NCI-H2081 treated with DMSO at 0.1 percent for 48 hours (cell line): ENCODE measurements around the gene ITGA2.

Experiments used
- DNase-seq: peaks from one replicate; lab custom pipeline; 2025; lab: John Stamatoyannopoulos, UW

Gene ITGA2

GRCh38 chr5:52988335-52989024 lies 672 bp upstream of the ITGA2 start:
- no peak for DNase-seq

GRCh38 chr5:52989781-52990527 lies 802 bp downstream of the ITGA2 start:
- DNase-seq, result no peak

- DNase-seq, result no peak
These were observed 1.4 kb downstream of the ITGA2 start for GRCh38 chr5:52990528-52990925.

GRCh38 chr5:52993367-52993766 lies 4.2 kb downstream of the ITGA2 start:
- DNase-seq, result no peak

GRCh38 chr5:52994266-52994665 lies 5.1 kb downstream of the ITGA2 start:
- DNase-seq, result no peak

GRCh38 chr5:52995095-52995494 lies 5.9 kb downstream of the ITGA2 start:
- no peak for DNase-seq

GRCh38 chr5:52995914-52996313 lies 6.8 kb downstream of the ITGA2 start:
- DNase-seq, result no peak

GRCh38 chr5:52996979-52997378 lies 7.8 kb downstream of the ITGA2 start:
- DNase-seq, result no peak

GRCh38 chr5:52997424-52997823 lies 8.3 kb downstream of the ITGA2 start:
- DNase-seq, result no peak

DNA sequence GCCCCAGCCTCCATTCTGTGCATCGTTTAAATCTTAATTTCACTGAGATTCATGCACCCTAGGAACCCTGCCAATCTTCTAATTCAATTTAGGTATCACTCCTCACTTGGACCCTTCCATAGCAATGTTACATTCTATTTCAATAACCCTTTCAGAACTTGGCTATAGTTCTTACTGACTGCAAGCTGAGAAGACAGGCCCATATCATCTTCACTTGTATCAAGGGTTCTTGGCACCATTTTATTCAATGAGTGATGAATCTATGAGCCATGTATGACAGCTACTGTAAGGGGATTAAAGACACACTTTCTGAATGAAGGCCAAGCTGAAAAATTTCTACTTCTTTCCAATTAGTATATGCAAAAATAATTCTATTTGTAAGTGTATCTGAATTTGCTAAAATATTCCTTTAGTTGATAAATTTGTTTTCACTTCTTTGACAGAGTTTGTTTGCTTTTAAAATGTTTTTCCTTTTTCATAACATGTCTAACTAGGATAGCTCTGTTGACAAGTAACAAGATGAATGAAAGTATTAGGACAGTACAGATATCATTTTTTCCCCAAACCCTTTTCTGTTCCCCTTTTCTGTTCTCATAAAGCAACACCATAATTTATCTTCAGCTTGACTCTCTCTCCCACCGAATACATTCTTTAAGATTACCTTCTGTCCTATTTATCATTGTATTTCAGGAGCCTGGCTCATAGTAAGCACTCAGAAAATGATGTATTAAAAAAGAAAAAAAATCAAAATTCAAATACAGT lies 9.6 kb downstream of the ITGA2 start:
- DNase-seq, result no peak

DNA sequence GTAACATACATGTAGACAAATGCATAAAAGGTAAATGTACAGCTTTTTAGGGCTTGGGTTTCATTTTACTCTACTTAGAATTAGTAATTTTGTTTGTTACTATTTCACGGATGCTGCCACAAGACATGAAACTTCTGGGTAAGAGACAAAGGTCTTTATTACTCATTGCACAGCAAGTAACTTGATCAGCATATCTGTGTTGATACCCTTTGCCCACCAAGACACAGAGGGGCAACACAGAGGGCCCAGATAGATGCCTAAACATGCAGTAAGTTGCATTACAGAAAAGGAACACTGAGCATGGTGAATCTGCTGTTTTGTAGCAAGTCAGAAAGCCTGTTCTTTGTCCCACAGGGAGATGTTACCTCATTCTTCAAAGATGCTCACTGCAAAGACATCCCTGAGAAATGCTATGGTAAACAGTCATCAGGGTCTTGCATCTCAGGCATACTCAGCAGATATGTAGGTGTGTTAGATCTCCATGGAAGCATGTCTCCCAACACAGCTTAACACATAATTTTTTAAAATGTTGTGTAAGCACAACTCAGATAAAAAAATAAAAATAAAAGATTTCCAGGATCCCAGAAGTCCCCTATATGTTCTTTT lies 10.3 kb downstream of the ITGA2 start:
- DNase-seq, result no peak

- DNase-seq, result no peak
These were observed 12.4 kb downstream of the ITGA2 start for GRCh38 chr5:53001541-53001940.

DNA sequence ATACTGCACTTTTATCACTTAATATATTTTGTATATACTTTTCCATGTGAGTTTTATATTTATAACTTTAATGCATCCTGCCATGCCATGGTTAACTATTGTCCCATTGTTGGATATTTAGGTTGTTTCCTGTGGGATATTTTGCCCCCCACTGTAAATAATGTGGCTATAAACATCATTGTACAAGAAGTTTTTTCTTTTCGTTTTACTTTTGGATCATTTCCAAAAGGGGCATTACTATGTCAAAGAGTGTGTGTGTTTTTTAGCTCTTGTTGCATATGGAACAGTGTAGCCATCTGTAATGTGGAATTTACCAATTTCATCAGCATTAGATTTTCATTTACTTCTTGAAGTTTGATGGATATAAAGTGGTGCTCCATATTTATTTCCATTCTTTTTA lies 13.3 kb downstream of the ITGA2 start:
- no peak for DNase-seq

DNA sequence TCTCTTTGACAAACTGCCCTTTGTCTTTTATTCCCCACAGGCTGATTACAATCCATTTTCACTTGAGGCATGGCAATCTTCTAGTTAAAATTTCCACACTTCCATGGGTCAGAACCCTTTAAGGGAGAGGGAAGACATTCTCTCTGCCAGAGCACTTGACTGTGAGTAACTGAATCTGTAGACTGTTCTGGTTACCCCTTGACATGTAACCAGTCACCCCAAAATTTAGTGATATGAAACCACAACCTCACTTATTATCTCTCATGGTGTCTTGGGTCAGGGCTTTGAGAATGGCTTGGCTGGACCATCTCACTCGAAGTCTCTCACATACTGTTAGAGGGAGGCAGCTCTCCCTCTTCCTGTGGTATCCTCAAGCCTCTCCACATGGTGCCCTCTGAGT lies 14.0 kb downstream of the ITGA2 start:
- no peak for DNase-seq

GRCh38 chr5:53006911-53007890 lies 18.0 kb downstream of the ITGA2 start:
- no peak for DNase-seq

GRCh38 chr5:53008751-53009150 lies 19.6 kb downstream of the ITGA2 start:
- DNase-seq, result no peak

- DNase-seq, result no peak
These were observed 20.7 kb downstream of the ITGA2 start for GRCh38 chr5:53009816-53010215.

DNA sequence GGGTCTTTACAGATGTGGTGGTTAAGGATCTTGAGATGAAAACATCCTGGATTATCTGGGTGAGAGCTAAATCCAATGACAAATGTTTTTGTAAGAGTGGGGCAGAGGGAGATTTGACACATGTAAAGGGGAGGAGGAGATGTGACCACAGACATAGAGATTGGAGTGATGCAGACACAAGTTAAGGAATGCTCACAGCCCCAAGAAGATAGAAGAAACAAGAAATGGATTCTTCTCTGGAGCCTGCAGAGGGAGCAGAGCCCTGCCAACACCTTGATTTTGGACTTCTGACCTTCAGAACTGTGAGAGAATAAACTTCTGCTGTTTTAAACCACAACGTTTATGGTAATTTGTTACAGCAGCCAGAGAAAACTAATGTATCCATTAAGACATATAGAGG lies 21.7 kb downstream of the ITGA2 start:
- no peak for DNase-seq

DNA sequence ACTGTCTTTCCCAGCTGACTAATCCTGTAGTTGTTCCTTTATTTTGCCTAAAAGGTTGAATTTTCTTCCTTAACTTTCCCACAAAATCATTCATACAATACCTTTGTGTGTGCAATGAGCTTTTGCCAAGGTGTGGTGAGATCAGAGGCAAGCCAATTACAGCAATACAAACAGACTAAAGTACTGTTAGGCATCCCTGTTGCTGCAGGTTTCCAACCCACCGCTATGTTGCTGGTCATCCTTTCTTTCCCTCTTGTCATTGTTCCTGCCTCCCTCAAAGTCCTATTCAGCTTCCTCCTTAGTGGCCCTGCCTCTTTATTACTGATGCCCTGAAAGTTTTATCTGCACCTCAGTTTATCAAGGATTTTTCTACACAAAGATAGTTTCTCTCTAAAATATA lies 22.1 kb downstream of the ITGA2 start:
- no peak for DNase-seq

DNA sequence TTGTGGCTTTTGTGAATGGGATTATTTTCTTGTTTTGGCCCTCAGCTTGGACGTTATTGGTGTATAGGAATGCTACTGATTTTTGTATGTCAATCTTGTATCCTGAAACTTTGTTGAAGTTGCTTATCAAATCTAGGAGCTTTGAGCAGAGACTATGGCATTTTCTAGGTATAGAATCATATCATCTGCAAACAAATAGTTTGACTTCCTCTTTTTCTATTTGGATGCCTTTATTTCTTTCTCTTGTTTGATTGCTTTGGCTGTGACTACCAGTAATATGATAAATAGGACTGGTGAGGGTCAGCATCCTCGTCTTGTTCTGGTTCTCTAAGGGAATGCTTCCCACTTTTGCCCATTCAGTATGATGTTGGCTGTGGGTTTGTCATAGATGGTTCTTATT lies 24.7 kb downstream of the ITGA2 start:
- no peak for DNase-seq

DNA sequence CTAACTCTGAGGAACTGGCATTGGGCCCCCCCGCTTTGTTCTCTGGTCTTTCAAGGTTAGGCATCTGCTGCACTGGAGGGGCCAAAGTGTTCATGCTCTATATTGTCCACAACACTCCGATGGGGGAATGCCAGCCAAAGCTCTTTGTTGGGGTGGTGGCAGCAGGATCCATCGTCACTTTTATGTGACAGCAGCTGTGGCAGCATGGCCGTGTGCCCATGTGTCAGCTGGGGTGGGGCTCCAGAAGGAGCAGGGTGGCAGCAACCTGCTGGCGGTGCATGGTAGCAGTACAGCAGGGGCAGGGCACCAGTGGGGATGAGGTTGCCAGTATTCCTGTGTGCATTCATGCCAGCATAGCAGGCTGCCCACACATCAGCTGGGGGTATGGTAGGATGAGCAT lies 28.2 kb downstream of the ITGA2 start:
- no peak for DNase-seq
